Neutrophil (primary cell): ENCODE measurements around the gene COL2A1.
"Not testable (repeated sequence)": the region's sequence is repeated elsewhere in the genome, so short reads cannot be mapped to it uniquely, and the experiment has no call there.

Source experiments
- H3K27ac ChIP-seq: fragments of 200-600 bp; sonication (generic); 2 replicates; pipeline ENCODE4 v1.5.1; 2016; ENCODE audit warnings: mild to moderate bottlenecking, moderate library complexity
- H3K27me3 ChIP-seq: fragments of 200-600 bp; sonication (generic); 2 replicates; pipeline ENCODE4 v1.6.0; 2016; ENCODE audit warnings: mild to moderate bottlenecking
- H3K36me3 ChIP-seq: fragments of 200-600 bp; sonication (generic); 2 replicates; pipeline ENCODE4 v1.5.1; 2017
- H3K4me1 ChIP-seq, 2 experiments: fragments of 200-600 bp in 1 of 2; sonication (generic) in 1 of 2; 1 replicate in 1 of 2; 2 replicates in 1 of 2; pipeline versions ENCODE4 v1.5.1 to v1.6.1; 2013 to 2016; ENCODE audit warnings: low read depth in 1 of 2, low read length in 1 of 2, mild to moderate bottlenecking in 1 of 2, moderate library complexity in 1 of 2; ENCODE audit not compliant: control insufficient read depth in 1 of 2, insufficient read depth in 1 of 2
- H3K4me3 ChIP-seq, 2 experiments: fragments of 200-600 bp in 1 of 2; sonication (generic) in 1 of 2; 1 replicate in 1 of 2; 2 replicates in 1 of 2; pipeline ENCODE4 v1.5.1; 2013 to 2016; ENCODE audit warnings: low read depth in 1 of 2, low read length in 1 of 2, mild to moderate bottlenecking in 1 of 2, moderate library complexity in 1 of 2
- H3K9me3 ChIP-seq: fragments of 200-600 bp; sonication (generic); 2 replicates; pipeline ENCODE4 v1.5.1; 2016
- TF ChIP-seq, protein P1 (sequence below): fragments of 200-600 bp; sonication (generic); IDR thresholded peaks from 2 replicates; pipeline ENCODE4 v1.5.1; 2016; ENCODE audit warnings: antibody characterized with exemption

The COL2A1 gene

DNA sequence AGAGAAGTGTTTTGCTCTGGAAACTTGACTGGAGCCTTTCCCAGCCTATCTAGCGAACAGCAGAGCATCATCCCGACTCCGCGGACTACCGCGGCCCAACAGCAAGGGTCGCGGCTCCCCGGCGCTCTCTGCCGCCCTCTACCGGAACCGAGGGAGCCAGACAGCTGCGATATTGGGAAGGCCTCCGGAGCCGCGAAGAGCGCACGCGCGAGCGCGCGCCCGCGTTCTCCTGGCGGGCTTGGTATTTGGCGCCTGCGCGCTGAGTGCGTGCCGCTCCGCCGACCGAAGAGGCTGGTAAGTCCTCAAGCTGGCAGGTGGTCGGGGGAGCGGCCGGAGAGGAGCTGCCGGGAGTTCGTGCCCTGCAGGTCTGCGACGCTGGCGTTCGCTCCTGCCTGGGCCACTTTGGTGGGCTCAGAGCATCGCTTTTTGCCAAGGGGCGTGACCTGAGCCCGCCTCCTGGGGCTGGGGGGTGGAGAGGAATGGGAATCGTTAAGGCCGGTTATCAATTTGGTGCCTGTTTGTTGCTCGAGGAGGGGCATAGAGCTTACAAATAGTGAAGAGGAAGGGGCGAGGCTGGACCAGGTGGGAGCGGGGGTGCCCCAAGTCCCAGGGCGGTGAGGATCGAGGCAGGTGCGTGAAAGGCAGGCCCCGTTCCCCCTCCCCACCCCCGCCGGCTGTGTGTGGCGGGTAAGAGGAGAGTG, 40.8 kb downstream of the COL2A1 start, which contains the start of gene TMEM106C:
Gene TMEM106C, plus strand, starts transcription at position 257 of the 701 bp plus-strand sequence. CDS start 641 bp downstream, outside the sequence.
- Histone ChIP-seq H3K9me3 (no peaks in the 10 kb centered on the region), H3K27me3 (peaks cover 34% of the 10 kb centered on the region), H3K27ac (peak within 1 kb of the TSS; percentile 11), H3K4me3 (peak within 1 kb of the TSS; percentile 86 to 87), H3K36me3 (peaks cover 13% of the 10 kb centered on the region), H3K4me1 (peaks cover 7 to 14% of the 10 kb centered on the region in 2 experiments)
- TF ChIP-seq, protein P1, sequence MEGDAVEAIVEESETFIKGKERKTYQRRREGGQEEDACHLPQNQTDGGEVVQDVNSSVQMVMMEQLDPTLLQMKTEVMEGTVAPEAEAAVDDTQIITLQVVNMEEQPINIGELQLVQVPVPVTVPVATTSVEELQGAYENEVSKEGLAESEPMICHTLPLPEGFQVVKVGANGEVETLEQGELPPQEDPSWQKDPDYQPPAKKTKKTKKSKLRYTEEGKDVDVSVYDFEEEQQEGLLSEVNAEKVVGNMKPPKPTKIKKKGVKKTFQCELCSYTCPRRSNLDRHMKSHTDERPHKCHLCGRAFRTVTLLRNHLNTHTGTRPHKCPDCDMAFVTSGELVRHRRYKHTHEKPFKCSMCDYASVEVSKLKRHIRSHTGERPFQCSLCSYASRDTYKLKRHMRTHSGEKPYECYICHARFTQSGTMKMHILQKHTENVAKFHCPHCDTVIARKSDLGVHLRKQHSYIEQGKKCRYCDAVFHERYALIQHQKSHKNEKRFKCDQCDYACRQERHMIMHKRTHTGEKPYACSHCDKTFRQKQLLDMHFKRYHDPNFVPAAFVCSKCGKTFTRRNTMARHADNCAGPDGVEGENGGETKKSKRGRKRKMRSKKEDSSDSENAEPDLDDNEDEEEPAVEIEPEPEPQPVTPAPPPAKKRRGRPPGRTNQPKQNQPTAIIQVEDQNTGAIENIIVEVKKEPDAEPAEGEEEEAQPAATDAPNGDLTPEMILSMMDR, result peak; percentile 97

DNA sequence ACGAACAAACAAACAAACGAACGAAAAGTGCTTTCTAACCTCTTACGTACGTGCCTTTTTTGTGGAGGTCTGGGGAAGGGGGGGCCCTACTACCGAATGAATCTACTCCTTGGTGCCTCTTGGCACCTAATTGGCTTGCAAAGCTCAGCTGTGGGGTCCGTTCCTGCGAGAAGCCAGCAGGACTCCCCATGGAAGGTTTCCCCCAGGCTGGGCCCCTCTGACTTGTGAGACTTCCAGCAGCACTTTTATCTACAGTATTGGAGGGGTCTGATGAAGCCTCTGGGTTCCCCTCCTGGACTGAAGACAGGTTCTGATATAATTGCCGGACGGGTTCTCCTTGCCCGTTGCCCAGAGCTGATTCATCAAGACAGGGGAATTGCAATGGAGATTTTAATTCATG, 42.1 kb downstream of the COL2A1 start:
- peaks cover 7 to 14% of the 10 kb centered on the region in 2 experiments for H3K4me1 ChIP-seq
- no peak overlapping the region for H3K4me3 ChIP-seq
- peaks cover 1% of the 10 kb centered on the region for H3K36me3 ChIP-seq
- TF ChIP-seq, protein P1, result no peak
- peaks cover 34% of the 10 kb centered on the region for H3K27me3 ChIP-seq
- H3K9me3 ChIP-seq, result no peaks in the 10 kb centered on the region
- H3K27ac ChIP-seq, result no peak overlapping the region

DNA sequence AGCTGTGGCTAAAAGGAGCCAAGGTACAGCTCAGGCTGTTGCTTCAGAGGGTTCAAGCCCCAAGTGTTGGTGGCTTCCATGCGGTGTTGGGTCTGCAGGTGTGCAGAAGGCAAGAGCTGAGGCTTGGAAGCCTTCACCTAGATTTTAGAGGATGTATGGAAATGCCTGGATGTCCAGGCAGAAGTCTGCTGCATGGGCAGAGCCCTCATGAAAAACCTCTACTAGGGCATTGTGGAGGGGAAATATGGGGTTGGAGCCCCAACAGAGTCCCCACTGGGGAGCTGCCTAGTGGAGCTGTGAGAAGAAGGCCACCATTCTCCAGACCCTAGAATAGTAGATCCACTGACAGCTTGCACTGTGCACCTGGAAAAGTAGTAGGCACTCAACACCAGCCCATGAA, 46.6 kb downstream of the COL2A1 start:
- H3K27ac ChIP-seq, H3K36me3 ChIP-seq, H3K9me3 ChIP-seq, H3K4me1 ChIP-seq, H3K4me3 ChIP-seq: not testable (repeated sequence)
- H3K27me3 ChIP-seq, result peaks cover 33% of the 10 kb centered on the region

DNA sequence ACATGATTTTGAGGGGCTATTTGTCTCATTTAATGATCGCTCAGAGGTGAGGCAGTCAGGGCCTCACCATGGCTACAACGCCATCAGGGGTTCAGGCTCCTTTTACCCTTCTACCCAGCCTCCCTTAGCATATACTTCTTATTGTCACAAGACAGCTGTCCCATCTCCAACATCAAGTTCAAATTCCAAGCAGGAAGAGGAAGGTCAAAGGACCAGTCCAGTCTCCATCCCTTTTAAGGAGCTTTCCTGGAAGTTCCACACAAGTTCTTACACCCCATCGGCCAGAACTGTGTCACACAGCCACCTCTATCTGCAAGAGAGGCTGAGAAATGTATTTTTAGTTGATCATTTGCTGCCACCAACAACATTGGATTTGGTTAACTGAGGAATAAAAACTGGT, 49.2 kb downstream of the COL2A1 start:
- Histone ChIP-seq H3K4me1 (no peaks in the 10 kb centered on the region), H3K27me3 (peaks cover 13% of the 10 kb centered on the region), H3K36me3 (no peaks in the 10 kb centered on the region), H3K27ac (no peak overlapping the region), H3K9me3 (no peaks in the 10 kb centered on the region), H3K4me3 (no peak overlapping the region)
- TF ChIP-seq, protein P1, result no peak

DNA sequence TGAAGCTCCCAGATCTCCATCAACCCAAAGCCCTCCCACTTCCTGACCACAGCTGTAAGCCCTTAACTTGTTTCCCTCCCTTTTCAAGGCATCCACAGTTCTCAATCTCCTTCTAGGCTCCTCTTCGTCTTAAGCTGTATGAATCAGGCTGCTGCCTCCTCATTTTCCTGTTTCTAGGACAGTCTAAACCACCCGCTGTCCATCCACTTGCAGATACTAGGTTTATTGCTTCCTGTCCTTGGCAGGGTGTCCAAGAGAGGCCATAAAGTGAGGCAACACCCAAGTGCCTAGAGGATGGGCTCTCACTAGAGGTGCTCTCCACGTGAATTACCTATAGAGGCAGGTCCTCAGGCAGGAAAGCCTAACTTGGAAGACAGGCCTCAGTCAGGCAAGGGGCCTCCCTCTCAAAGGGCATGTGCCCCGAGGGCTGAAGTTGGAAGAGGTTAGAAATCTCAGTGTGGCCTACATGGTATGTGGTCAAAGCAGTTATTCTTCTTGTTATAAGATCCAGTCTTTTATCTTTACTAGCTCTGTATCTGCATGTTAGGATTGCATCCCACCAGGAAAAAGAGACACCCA, 49.7 kb downstream of the COL2A1 start:
- Histone ChIP-seq H3K4me3 (no peak overlapping the region), H3K4me1 (no peaks in the 10 kb centered on the region), H3K9me3 (no peaks in the 10 kb centered on the region), H3K27ac (no peak overlapping the region), H3K27me3 (peaks cover 8% of the 10 kb centered on the region), H3K36me3 (no peaks in the 10 kb centered on the region)
- TF ChIP-seq, protein P1, result no peak

DNA sequence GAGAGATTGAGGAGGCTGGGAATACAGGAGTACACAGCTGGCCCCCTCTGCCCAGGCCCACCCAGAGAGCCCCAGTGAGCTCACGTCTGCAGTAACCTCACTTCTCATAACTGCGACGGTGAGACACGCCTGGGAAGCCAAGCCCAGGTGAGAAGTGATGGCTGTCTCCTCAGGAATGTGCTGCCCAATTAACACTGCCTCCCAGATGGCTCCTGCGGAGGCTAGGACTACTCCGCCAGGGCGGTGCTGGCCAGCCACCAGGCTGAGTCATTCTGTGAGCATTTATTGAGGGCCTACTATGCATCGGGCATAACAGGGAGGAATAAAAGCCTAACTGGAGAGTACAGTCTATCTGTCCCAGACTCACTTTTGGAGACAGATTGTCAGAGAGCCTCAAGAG, 50.2 kb downstream of the COL2A1 start:
- TF ChIP-seq, protein P1, result no peak
- Histone ChIP-seq H3K9me3 (no peaks in the 10 kb centered on the region), H3K27ac (no peak overlapping the region), H3K36me3 (no peaks in the 10 kb centered on the region), H3K27me3 (peaks cover 5% of the 10 kb centered on the region), H3K4me3 (no peak overlapping the region), H3K4me1 (no peaks in the 10 kb centered on the region)
